NK-92 treated with Interleukin-12 subunit alpha and Interleukin-12 subunit beta, amount 100 ng/mL, for 24 hours (cell line): ENCODE measurements around the gene CIPC.

Source experiments
- DNase-seq: peaks from one replicate; lab custom pipeline; 2025; lab: John Stamatoyannopoulos, UW

Gene CIPC

DNA sequence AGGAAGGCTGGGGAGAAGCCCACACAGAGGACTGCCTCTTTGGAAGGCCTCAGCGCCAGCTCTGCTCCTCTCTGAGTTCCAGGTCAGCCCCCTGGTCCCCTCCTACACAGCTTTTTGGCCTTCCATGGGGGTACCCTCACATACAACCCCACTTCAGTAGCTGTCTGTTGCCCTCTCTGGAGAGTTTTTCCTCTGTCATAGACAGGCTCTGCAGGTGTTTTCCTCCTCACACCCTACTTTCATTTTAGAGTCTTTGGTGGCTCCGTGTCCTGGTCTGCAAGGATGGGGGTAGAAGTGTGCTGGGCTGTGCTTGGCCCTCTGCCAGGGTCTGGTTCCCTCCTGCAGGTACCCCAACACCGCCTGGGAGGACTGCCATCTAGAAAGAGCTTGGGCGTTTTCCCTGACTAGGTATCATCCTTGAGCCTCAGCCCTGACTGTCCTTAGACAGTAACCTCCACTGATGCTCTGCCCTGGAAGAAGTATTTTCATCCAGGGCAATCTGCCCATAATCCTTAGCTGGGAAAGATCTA lies 28.5 kb downstream of the CIPC start:
- no peak for DNase-seq

DNA sequence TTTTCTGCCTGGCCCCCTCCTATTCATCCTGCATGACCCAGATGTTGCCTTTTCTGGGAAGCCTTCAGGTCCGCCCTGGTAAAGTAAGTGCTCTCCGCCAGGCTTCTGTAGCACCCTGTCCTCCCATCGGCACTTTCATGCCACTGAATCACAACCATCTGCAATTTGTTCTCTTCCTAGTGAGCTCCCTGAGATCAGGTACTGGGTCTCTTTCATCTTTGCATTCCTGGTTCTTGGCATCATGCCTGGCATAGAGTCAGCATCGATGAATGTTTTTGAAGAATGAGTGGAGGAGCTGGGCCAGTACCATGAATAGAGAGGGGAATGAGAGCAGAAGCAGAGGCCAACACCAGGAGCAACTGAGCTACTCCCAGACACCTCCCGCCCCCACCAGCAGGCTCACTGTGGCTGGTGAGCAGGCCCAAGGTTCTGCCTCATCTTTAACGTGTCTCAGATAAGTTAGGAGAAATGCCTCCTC lies 30.4 kb downstream of the CIPC start:
- DNase-seq: no peak

DNA sequence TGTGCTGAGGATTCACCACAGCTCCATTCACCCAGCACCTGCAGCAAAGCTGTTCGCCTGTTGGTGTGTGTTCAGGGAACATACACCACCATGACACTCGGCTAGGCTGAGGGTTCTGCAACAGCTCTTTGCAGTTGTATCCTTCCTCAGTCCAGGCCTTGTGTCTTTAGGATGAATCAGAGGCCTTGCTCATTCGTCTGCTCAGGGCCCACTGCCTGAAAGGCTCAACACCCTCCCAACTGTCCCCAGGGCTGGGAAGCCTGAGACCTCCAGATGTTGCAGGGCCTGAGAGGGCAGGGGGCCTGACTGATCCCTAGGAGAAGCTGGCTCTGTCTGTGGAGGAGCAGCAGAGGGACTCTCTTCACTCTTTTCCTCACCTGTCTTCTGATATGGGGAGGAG lies 32.3 kb downstream of the CIPC start:
- no peak for DNase-seq

DNA sequence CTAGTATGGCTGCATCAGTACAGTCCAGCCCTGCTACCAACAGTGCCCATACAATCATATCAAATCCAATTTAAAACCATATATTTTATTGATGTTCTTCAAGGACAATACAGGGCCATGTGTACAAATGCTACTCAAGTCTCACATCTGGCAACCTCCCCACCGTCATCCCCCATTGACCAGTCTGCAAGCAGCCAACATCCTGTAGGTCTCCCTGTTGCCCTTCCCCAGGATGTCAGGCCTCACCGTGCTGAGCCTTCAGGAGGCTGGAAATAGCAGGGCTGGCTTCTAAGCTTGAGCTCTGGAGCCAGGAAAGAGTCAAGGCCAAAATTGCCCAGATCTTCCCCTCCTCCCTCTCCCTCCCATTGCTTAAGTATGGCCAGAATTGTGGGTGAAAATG lies 33.1 kb downstream of the CIPC start:
- no peak for DNase-seq

DNA sequence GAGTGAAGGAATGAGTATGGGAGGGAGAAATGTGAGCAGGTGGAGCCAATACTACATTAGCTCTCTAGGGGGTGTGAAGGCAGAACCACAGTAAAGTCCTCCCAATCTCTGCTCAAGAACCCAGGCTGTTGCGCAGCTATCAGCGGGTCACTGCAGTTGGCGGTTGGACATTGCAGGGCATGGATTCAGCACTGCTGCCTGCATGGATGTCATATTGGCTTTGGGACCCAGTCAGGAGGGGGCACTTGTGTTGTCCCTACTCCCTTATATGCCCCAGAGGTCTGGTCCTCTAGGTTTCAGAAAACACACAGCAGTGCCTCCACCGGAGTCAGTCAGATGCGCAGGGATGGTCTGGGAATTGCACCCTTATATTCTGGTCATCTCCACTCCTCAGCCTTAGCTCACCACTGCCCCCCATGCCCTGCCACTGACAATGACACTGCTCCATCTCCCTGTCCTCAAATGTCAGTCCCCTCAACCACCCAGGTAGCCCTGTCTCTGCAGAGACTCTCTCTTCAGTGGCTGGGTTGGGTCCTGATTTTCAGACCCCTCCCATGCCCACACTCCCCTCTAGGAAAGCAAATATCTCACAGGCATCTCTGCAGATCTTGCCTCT lies 33.9 kb downstream of the CIPC start:
- no peak for DNase-seq

DNA sequence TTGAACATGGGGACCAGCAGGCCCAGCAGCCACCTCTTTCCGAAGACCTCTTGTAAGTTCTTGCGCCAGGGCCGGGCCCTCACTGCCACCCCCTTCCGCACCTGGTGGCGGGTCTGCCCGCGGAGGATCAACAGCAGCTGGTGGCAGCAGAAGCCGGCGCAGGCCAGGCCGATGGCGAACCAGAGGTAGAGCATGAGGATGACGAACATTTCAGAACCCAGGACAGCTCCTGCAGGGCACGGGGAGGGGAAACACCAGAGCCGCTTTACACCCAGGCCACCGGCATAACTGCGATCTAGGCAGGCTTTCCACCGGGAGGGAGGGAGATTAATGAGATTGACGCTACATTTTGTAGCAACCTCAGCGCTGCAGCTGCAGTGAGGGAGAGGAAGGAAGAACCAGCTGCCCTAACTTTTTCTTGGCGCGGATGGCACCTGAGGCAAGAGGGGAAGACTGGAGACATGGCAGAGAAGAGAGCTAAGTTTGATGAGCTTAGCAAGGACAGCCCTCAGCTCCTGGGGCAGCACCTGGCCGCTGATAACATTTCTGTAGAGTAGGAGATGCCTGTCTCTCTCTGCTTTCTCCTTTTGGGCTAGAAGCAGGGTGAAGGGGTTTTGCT lies 35.8 kb downstream of the CIPC start:
- no peak for DNase-seq

DNA sequence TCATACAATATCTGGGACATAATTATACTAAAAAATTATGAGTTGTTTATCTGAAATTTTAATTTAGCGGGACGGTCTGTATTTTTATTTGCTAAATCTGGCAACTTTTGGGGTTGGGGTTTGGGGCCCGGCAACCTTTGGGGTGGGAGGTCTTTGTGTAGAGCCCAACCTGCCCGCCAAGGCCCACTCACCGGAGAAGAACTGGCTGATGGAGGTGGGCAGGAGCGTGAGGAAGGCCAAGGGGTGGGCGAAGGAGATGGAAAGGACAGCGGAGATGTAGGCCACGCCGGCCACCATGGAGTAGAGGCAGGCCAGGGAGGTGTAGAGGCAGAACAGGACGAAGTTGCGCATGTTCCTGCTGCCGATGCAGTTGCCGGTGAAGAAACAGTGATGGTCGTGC lies 41.0 kb downstream of the CIPC start:
- no peak for DNase-seq

DNA sequence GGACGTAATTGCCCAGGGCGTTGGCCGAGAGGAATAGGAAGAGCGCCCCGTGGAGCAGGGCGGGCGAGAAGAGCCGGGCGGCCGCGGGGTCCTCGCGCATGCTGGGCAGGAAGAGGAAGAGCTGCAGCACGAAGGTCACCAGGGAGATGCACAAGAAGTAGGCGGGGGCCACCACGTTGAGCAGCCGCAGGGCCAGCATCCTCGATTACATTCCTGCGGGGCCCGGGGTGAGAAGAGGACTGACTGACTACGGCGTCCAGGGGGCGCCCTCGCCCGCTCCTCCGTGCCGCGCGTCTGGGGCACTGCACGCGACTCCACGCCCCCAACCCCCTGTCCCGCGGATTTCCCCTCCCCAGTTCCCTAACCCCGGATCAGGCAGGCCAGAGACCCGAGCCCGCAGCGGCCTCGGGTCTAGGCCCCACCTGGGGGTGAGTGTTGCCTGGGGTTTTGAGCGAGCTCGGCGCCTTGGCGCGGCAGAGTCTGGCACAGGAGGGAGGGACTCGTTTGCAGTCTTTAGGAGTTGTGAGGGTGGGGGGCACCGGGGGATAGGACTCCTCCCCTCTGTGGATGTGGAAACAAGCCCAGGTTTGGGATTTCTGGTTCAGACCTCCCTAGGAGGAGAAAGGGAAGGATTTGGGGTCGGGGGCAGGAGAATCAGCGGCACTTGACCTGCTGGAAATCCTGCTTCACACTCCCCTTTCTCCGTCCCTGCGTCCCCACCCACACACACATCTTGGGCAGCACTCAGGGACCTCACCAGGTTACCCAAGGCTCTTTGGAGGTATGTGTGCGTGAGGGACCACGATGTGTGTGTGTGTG lies 41.7 kb downstream of the CIPC start:
- DNase-seq: no peak

DNA sequence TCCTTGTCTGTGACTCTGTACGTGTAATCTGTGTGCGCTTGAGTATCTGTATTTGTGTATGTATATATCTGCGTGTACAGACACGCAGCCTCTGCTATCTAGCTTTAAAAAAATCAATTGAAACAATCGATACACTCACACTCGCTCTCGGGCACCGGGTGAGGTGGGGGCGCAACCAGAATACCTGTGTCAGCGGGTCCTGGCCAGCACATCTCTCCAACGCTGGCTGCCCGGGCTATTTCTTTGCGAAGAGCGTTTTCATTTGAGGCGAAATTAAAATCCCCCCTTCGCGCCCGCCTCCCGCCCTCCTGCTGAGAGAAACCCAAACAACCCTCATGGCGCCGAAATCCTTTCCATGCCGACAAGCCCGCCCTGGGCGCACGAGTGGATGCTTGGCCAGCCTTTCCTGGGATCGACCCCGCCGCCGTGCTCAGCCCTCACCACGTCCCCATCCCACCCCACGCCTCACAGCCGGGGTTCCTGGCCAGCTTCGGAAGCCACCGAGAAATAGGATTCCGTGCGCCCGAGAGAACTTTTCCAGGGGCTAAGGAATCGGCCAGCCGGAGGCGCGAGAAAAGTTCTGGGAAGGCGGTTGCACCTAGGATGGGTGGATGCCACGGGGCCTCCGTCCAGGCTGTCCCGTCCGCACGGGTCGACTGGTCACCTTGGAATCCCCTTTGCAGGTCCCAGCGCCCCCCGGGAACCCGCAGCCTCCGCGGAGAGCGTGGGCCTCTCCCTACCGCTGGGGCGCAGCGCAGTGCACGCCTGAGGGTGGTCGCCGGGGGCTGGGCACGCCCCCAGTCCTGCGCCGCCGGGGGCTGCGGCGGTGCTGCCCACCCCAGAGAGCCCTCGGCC lies 42.5 kb downstream of the CIPC start:
- DNase-seq: no peak

DNA sequence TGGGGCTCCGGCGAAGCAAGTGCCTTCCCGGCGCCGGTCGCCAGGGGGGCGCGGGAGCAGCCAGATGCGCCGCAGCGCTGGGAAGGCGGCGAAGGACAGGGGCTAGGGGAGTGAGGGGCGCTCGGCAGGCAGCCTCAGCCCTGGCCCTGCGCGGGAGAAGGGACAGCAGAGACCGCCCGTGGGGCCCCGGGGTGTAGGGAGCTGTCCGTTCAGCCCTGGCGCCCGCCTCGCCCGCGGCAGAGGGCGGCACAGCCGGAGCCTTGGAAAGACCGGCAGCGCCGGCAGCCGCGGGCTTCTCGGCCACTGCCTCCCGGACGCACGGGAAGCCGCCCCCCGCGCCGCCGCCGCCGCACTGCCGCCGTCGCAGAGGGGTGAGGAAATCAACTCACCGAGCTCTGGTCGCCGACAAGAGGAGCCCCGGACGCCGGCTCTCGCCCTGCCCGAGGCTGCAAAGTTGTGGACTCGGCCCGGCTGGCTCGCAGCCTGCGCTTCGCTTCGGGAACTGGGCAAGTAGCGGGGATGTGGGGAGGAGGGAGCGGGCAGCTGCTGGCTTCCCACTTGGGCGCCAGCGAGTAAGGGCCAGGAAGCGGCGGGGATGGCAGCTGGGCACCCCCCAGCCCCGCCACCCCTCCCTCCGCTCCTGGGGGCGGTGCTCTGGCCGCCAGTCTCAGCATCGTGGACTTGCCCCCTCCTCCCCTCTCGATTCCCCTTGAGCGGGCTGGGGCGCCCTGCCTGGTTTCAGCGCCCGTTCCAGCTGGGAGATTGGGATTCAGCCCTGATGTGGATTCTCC lies 43.4 kb downstream of the CIPC start, which contains the start of gene ZDHHC22:
ZDHHC22 (minus strand) TSS at position 578 of the 791 bp plus-strand sequence. CDS start 2,053 bp downstream, outside the sequence.
- no peak for DNase-seq

DNA sequence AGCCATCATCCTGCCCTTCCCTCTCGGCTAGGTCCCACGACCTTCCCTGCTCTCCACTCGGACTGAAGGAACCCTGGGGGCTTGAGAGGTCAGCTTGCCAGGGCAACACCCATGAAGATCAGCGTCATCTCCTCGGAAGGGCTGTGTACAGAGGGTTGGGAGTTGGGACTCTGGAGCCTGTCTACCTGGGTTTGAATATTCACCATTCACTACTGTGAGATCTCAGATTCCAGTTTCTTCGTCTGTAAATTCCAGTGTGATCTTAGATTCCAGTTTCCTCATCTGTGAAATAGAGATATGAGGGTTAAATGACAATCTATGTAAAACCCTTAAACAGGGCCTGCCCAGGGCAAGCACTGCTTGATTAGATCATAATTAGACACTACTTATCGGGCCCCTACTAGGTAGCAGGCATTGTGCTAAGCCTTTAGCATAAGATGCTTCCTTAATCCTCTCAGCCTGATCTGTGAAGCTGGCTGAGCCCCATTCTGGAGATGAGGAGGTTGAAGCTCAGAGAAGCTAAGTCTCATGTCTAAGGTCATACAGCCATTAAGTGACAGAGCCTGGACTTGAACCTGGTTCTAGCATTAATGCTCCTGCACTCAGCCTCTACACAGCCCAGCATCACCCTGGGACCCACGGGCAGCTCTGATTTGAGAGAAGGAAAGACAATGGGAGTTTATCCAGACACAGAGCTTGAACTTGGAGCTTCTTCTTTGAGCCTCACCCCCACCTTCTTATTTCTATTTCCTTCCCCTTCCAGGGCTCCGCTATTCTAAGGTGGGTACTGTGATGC lies 44.1 kb downstream of the CIPC start:
- no peak for DNase-seq

DNA sequence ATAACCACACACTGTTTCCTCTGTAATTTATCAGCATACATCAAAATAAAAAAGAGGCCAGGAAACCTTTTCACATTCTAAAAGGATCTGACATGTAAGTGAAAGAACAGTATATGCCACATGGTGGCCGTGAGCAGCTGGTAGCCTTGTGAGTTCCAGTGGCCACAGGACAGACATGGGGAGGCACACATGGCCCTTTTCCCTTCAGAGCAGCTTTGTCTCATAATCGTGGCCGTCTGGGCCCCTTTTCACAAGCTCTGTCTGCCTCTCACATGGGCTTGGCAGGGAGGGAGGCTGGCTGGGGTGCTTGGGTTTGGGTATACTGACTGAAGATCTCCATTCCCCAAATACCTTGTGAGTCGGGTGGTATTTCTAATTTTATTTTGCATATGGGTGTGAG lies 45.0 kb downstream of the CIPC start:
- no peak for DNase-seq

DNA sequence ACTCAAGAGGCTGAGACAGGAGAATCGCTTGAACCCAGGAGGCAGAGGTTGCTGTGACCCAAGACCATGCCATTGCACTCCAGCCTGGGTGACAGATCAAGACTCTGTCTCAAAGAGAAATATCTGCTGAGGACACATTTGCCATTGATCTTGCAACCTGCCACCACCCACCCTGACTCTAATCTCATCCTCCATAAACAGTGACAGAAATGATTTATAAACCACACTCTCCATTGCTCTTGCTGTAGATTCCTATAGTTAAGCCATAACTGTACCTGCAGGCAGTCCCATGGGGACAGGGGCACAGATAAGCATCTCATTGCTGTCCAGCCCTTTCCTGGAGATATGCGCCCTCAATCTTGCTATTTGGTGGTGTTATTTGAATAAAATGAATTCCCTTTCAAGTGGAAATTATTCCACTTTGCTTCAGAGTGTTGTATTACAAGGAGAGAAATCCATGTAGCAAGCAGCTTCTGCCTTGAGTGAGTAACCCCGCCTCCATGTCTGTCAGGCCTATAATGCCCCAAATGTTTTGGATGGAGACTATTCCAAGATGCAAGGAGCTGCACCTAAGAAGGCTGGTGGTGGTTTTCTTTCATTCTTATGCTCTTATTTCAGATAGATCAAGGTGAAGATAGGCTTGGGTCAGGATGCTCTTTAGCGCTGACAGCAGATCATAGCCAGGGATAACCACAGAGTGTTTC lies 46.5 kb downstream of the CIPC start:
- DNase-seq: no peak

DNA sequence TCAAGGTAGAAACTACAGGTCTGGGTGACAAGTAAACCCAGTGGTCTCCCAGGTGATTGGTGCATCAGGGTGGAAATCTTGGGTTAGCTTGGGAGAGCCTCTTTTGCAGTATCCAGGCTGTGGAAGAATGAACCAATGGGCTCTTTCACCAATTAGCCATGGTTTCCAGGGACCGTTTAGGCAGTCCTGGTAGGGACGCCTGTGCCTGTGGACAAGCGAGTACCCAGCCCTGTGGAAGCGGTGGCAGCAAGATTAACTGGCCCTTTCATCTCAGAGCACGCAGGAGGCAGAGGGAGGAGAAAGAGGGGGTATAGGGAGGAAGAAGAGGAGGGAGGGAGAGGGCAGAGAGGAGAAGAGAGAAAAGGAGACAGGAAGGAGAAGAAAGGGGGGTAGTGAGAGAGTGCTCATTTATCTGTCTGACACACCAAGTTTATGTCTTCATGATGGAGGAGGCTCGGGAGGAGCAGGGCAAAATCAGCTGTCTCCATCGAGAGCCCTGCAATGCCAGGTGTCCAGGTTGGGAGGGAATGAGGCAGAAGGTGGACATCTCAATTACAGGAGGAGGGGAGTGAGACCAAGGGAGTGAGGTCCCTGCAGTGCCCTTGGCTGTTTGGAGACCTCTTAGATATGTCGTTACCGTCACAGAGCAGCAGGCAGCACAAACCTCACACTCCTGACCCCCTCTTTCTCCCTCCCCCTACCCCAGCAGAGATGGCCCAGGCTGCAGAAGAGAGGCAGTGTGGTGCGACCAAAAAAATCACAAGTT lies 48.1 kb downstream of the CIPC start:
- DNase-seq: no peak

DNA sequence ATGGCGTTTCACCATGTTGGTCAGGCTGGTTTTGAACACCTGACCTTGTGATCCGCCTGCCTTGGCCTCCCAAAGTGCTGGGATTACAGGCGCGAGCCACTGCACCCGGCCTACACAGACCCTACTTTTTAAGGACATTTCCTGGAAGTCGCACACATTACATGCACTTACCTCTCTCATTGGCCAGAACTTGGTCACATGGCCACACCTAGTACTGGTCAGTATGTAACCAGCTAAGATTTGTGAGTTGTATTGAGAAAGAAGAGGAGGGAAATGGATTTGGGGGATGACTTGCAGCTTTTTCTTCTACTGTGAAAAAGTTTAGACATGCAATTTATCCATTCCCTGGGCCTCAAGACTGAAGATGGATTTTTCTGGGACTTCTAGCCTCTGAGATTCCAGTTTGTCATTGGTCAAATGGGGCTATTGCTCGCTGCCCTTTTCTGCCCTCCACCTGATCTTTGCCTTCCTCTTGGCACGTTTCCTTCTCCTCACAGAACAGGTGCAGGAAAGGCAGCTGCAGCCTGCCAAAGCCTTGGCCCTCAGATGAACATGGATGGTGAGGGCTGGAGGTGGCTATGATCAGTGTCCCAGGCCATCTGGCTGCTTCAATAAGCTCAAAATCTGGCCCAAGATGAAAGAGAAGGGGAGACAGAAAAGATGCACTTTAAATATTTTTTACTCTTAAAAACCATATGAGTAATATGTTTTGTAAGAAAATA lies 50.6 kb downstream of the CIPC start:
- no peak for DNase-seq

DNA sequence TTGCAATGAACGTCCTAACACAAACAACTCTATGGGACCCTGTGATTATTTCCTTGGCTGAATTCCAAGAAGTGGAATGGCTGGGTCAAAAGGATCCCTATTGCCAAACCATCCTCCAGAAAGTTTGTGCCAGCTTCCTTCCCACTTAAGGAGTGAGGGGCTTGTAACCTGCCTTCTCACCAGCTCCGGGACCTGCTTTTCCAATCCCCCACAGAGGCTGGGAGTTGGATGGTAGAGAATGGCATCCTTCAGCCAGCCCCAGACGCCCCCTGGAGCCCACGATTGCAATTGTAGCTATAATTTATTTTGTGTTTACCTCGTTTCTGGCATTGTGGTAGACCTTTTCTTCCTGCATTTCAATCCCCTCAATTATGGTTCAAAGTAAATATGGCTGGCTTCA lies 53.2 kb downstream of the CIPC start:
- no peak for DNase-seq

DNA sequence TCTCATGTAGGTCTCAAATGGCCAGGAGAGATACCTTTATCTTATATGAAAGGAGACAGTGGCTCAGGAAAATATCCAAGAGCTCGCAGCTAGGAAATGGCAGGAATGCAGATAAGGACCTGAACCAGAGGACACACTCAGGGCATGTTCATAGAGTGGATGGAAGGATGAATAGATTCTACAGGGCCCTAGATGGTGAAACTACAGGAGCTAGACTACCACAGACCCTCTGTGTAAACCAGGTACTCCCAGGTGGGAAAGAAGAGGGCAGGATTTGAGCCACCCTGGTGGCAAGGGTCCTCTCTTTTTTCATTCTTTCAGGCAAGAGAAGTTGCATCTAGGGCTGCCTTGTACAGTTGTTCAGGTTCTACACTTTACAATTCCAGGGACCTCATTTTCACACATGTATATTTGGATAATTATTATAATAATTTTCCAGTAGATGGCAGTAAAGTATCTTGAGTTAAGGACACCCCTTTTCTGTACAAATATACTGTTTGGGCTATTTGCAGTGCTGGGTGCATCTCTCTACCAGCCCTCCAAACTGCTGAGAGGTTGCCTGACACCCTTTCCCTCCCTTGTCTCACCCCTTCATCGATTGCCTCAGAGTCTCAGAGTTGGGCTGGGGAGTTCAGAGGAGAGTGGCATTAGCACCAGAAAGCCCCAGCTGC lies 54.0 kb downstream of the CIPC start:
- DNase-seq: no peak

DNA sequence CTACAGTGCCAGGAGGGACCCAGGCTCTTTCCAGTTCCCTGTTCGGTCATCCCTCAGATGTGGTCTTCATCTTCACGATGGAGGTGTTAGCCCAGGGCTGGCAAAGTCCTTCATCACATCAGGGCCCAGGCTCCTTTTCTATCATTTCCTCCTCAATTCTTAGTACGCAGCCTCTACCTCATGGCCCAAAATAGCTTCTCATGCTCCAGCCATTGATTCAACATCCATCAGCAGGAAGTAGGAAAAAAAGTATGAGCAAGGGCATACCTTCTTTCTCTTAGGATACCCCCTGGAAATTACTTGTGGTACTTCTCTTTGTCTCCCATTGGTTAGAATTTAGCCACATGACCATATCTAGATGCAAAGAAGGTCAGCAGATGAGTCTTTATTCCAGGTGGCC lies 55.7 kb downstream of the CIPC start:
- DNase-seq: no peak
